Measurements from ENCODE around the gene ZNF263.

Gene ZNF263

DNA sequence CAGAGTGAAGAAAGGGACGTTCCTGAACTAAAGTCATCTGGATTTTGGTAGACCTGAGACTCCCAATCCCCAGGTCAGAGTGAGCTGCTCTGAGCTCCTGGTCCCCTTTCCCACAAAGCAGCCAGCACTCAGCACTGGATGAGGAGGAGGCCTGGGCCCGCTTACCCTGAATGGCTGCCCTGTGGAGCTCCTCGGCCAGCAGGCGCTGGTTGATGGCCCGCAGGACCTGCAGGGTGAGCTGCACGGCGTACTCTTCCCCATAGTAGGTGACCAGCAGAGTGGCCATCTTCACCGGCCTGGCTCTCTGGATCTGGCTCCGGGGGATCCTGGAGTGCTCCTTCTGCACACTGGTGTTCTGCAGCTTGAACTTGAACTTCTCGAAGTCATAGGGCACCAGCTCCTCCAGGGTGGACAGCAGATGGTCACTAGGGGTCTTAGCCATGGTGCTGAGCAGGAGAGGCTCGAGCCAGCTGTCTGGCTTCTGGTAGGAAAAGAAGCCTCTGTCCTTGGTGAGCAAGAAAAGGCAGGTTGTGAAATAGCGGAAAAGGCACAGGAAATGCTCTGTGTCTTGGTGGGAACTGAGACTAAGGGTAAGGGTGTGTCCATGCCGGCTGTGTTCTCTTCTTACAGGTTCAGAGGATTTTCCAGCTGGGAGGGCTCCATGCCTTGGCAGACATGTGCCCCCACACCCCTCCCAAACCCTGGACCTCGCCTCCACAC, 27.0 kb upstream of the ZNF263 start, which contains the start of gene MEFV:
TSS of gene MEFV (minus strand) at position 488 of the 720 bp plus-strand sequence. CDS start at position 442, 46 bp downstream.
- no peak for TF ChIP-seq CTCF (conservative IDR thresholded peaks at IDR 0.05)
- H3K27ac ChIP-seq: no peak within 1 kb of the TSS

- no peak overlapping the region for H3K27ac ChIP-seq
- TF ChIP-seq CTCF (conservative IDR thresholded peaks at IDR 0.05): no peak
Measured at GRCh38 chr16:3256866-3257465, 26.3 kb upstream of the ZNF263 start.

DNA sequence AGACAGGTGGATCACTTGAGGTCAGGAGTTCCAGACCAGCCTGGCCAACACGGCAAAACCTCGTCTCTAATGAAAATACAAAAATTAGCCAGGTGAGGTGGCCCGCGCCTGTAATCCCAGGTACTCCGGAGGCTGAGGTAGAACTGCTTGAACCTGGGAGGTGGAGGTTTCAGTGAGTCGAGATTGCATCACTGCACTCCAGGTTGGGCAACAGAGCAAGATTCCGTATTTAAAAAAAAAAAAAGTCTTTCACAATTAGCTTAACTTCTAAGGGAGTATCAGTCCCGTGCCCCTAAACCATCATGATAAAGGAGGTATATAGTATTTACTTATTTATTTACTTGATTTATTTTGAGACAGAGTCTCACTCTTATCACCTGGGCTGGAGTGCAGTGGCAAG, 23.5 kb upstream of the ZNF263 start:
- TF ChIP-seq CTCF (conservative IDR thresholded peaks at IDR 0.05): no peak
- no peak overlapping the region for H3K27ac ChIP-seq

GRCh38 chr16:3262517-3262916, 20.8 kb upstream of the ZNF263 start:
- no peak for TF ChIP-seq CTCF (conservative IDR thresholded peaks at IDR 0.05)
- peak overlapping the region; percentile 82; the same call in 1 of the 2 replicates for H3K27ac ChIP-seq

DNA sequence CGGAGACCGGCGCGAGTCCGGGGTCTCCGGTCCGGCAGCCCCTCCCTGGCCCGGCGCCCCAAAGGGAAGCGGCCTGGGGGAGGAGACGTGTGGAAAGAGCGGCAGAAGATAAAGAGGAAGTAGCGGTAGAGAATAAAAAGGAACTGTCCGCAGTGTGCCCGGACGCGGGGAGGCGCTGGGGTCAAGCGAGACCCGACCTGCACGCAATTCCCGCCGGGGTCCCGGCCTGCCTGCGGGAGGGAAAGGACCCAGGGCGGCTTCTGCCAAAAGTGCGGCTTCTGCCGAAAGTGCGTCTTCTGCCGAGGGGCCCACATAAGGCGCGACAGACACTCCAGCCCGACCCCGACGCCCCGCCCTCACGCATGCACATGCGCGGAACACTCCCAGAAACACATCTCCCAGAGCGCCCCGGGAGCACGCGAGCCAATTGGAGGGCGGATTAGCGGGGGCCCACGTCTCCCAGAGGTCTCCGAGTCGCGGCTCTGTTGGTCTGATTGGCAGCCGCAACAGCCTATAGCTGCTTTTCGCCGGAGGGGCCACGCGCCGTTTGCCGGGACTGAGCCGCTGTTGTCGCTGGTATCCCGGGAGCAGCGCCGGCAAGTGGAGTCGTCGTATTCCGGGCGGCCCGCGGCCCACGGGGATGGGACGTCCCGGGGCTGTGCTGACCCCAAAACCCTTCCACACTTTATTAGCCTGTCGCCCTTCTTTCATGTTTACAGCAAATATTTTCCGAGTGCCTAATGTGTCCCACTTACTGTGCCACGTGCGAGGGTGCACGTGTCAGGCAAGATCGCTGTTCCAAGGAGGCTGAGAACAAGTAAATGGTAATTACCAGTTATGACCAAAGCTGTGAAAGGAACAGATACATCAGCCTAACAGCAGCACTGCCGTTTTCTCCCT, 18.9 kb upstream of the ZNF263 start:
- peak overlapping the region; percentile 82 for H3K27ac ChIP-seq
- TF ChIP-seq CTCF (conservative IDR thresholded peaks at IDR 0.05): no peak

DNA sequence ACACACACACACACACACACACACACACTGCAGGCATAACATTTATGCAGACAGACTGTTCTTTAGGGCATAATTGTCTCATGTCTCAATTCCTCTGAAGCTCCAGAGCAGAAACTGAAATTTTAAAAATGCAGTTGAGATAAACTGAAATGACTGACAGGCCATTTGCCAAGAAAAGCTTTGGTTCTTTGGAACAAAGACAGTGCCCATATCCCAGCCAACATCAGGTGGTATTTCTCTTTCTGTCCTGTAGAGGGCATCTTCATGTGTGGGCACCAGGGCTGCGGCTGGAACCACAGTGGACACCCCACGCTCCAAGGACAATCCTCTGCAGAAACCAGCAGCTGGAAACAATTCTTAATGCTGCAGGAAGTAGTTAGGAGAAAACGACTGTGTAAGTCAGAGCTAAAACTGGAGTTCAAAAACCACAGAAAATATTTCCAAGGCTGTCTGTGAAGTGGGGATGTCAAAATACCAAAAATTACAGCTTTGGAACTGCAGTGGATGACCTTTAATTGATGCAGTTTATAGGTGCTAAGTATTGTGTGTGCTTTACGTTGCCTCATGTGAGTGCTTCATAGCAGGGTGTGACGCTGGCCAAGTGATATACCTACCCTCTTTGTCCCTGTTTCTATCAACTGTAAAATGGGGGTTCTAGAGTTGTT, 16.3 kb upstream of the ZNF263 start:
- TF ChIP-seq CTCF (conservative IDR thresholded peaks at IDR 0.05): peak; percentile 76
- no peak overlapping the region; the same call in 1 of the 2 replicates for H3K27ac ChIP-seq

All from VCaP (cell line).